Endodermal cell (in vitro differentiated cells): ENCODE data around the gene CGREF1. TPM values are rescaled to one million over a fixed set of nuclear protein-coding genes. Genes with fewer than 3 reads are reported as not detected.

ENCODE experiments used
- DNase-seq: peaks from one replicate; pipeline ENCODE4 v3.0.0-alpha.2; 2017
- H3K27ac ChIP-seq: 2 replicates; pipeline ENCODE4 v1.5.1; 2013; ENCODE audit warnings: mild to moderate bottlenecking, low read depth, low read length, moderate library complexity
- H3K27me3 ChIP-seq: 2 replicates; pipeline ENCODE4 v1.6.1; 2013; ENCODE audit warnings: mild to moderate bottlenecking, low read length, moderate library complexity; ENCODE audit not compliant: insufficient read depth, control insufficient read depth, poor library complexity, severe bottlenecking
- H3K36me3 ChIP-seq: 2 replicates; pipeline ENCODE4 v1.7.0; 2013; ENCODE audit warnings: mild to moderate bottlenecking, low read length, moderate library complexity; ENCODE audit not compliant: control insufficient read depth, insufficient read depth
- H3K4me1 ChIP-seq: one replicate; pipeline ENCODE4 v1.7.0; 2013; ENCODE audit warnings: low read length; ENCODE audit not compliant: control insufficient read depth, insufficient read depth
- H3K4me3 ChIP-seq: 2 replicates; pipeline ENCODE4 v1.5.1; 2013; ENCODE audit warnings: mild to moderate bottlenecking, low read length, moderate library complexity
- H3K9ac ChIP-seq: 2 replicates; pipeline ENCODE4 v1.6.1; 2013; ENCODE audit warnings: mild to moderate bottlenecking, low read length, moderate library complexity; ENCODE audit not compliant: poor library complexity, severe bottlenecking; ENCODE audit errors: extremely low read depth
- H3K9me3 ChIP-seq: 2 replicates; pipeline ENCODE4 v1.6.1; 2013; ENCODE audit warnings: mild to moderate bottlenecking, low read length, moderate library complexity; ENCODE audit not compliant: control insufficient read depth
- H3K27ac Mint-ChIP-seq: 2 replicates; pipeline ENCODE4 v1.8.0; 2020; ENCODE audit warnings: mixed read lengths
- H3K27me3 Mint-ChIP-seq: 2 replicates; pipeline ENCODE4 v1.8.0; 2021; ENCODE audit warnings: mild to moderate bottlenecking, mixed read lengths; ENCODE audit not compliant: insufficient read depth
- H3K36me3 Mint-ChIP-seq: 2 replicates; pipeline ENCODE4 v1.8.0; 2020; ENCODE audit warnings: low read depth, mixed read lengths
- H3K4me1 Mint-ChIP-seq: 2 replicates; pipeline ENCODE4 v1.8.0; 2020; ENCODE audit warnings: mixed read lengths
- H3K4me3 Mint-ChIP-seq: 2 replicates; pipeline ENCODE4 v1.8.0; 2020; ENCODE audit warnings: mild to moderate bottlenecking, moderate library complexity, mixed read lengths
- H3K9me3 Mint-ChIP-seq: 2 replicates; pipeline ENCODE4 v1.8.0; 2020; ENCODE audit warnings: mild to moderate bottlenecking, mixed read lengths
- WGBS, 2 experiments: methylation state at CpG; one replicate each; pipeline versions ENCODE4 v1.1.5 to v1.1.7; 2013; ENCODE audit warnings: missing lambda C conversion rate in 2 of 2, mixed read lengths in 1 of 2; ENCODE audit not compliant: insufficient coverage in 1 of 2, insufficient read length in 1 of 2; 5-methylcytosine and 5-hydroxymethylcytosine counted together
- total RNA-seq, 2 donors: library from RNA; stranded (reverse); fragmentation: NEBNext Ultra II Directional in 1 of 2; extraction: Animal tissue kit (Norgen Biotek cat#: 25700) in 1 of 2; gene quantifications; 2 replicates in 1 of 2; 3 replicates in 1 of 2; pipeline ENCODE4 v1.2.1, GENCODE V29; 2021
- TF ChIP-seq, protein P1 (sequence below): fragments of 200-600 bp; sonication (generic); conservative IDR thresholded peaks from 2 replicates; pipeline ENCODE4 v1.5.0; 2021; ENCODE audit warnings: antibody characterized with exemption, mild to moderate bottlenecking

The CGREF1 gene
- total RNA-seq, 2 donors from 2014 or later: 0.20 to 0.33 TPM

DNA sequence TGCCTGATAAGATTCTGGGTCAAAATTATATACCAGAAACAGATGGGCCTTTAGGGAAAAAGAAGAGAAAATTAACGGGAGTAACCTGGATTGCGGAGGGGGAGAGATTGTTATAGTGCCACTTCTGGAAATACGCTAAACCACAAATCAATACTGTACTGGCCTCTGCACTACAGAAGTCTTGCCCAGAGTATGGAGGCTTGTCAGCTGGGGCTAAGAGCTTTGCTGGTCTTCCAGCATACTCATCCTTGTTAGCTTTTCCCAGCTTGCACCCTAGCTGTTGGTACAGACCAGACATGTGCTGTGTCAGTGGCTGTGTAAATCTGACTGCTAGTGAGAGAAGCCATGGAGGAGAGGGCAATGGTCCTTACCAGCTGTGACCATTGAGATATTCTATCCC lies 58.6 kb downstream of the CGREF1 start:
- TF ChIP-seq, protein P1, sequence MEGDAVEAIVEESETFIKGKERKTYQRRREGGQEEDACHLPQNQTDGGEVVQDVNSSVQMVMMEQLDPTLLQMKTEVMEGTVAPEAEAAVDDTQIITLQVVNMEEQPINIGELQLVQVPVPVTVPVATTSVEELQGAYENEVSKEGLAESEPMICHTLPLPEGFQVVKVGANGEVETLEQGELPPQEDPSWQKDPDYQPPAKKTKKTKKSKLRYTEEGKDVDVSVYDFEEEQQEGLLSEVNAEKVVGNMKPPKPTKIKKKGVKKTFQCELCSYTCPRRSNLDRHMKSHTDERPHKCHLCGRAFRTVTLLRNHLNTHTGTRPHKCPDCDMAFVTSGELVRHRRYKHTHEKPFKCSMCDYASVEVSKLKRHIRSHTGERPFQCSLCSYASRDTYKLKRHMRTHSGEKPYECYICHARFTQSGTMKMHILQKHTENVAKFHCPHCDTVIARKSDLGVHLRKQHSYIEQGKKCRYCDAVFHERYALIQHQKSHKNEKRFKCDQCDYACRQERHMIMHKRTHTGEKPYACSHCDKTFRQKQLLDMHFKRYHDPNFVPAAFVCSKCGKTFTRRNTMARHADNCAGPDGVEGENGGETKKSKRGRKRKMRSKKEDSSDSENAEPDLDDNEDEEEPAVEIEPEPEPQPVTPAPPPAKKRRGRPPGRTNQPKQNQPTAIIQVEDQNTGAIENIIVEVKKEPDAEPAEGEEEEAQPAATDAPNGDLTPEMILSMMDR: no peak
- H3K9me3 ChIP-seq: no peaks in the 10 kb centered on the region
- H3K27me3 ChIP-seq: no peaks in the 10 kb centered on the region
- no peak overlapping the region for H3K27ac ChIP-seq
- H3K4me3 ChIP-seq: no peak overlapping the region
- no peaks in the 10 kb centered on the region for H3K9me3 Mint-ChIP-seq
- WGBS, 2 experiments: 96 to 97% methylated on average over 3 of the region's 3 CpGs
- H3K9ac ChIP-seq: no peak overlapping the region
- no peak for DNase-seq
- no peak overlapping the region for H3K27ac Mint-ChIP-seq
- peaks cover 51% of the 10 kb centered on the region for H3K36me3 ChIP-seq
- no peaks in the 10 kb centered on the region for H3K27me3 Mint-ChIP-seq
- no peak overlapping the region for H3K4me3 Mint-ChIP-seq
- H3K4me1 Mint-ChIP-seq: no peaks in the 10 kb centered on the region
- H3K4me1 ChIP-seq: peaks cover 4% of the 10 kb centered on the region
- peaks cover 60% of the 10 kb centered on the region for H3K36me3 Mint-ChIP-seq

DNA sequence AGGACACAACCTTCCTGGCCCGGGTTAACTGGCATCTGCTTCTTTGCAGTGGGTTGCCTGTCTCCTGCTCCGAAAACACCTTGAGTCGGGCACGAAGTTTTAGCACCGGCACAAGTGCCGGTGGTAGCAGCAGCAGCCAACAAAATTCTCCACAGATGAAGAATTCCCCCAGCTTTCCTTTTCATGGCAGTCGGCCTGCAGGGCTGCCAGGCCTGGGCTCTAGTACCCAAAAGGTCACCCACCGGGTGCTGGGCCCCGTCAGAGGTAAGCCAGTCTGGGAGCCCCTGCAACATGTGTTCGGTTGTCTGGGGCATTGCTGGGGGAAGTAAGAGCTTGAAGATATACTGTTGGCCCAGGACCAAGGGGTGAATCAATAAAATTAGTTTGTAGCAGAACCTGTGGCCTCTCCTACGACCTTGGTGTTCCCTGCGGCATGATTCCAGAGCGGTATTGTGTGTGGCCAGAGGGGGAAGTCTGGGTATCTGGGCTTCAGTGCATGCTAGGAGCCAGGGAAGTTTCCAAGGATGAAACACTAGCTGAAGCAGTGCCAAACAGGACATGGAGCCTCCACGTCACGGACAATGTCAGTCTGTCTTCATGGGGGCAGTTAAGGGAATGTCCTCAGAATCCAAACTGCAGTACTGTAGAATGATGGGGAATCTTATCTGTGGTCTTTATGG lies 59.6 kb downstream of the CGREF1 start:
- Histone ChIP-seq H3K9me3 (no peaks in the 10 kb centered on the region), H3K27ac (no peak overlapping the region), H3K36me3 (peaks cover 55% of the 10 kb centered on the region), H3K4me3 (no peak overlapping the region), H3K9ac (no peak overlapping the region), H3K4me1 (peaks cover 4% of the 10 kb centered on the region), H3K27me3 (no peaks in the 10 kb centered on the region)
- no peak overlapping the region for H3K4me3 Mint-ChIP-seq
- H3K27ac Mint-ChIP-seq: no peak overlapping the region
- H3K36me3 Mint-ChIP-seq: peaks cover 61% of the 10 kb centered on the region
- H3K4me1 Mint-ChIP-seq: no peaks in the 10 kb centered on the region
- no peaks in the 10 kb centered on the region for H3K9me3 Mint-ChIP-seq
- 93 to 99% methylated on average over 11 to 15 of the region's 15 CpGs for WGBS, 2 experiments
- H3K27me3 Mint-ChIP-seq: no peaks in the 10 kb centered on the region
- DNase-seq: no peak
- TF ChIP-seq, protein P1: no peak

GRCh38 chr2:27058210-27058609 lies 60.7 kb downstream of the CGREF1 start:
- TF ChIP-seq, protein P1: no peak
- Mint-ChIP-seq H3K27ac (no peak overlapping the region), H3K36me3 (peaks cover 61% of the 10 kb centered on the region), H3K4me1 (peaks cover 9% of the 10 kb centered on the region), H3K27me3 (no peaks in the 10 kb centered on the region), H3K4me3 (no peak overlapping the region), H3K9me3 (no peaks in the 10 kb centered on the region)
- no peak overlapping the region for H3K27ac ChIP-seq
- no peak overlapping the region for H3K4me3 ChIP-seq
- H3K36me3 ChIP-seq: peaks cover 58% of the 10 kb centered on the region
- H3K27me3 ChIP-seq: no peaks in the 10 kb centered on the region
- no peak for DNase-seq
- WGBS, 2 experiments: 95% methylated on average over 10 of the region's 10 CpGs
- H3K4me1 ChIP-seq: peaks cover 6% of the 10 kb centered on the region
- no peaks in the 10 kb centered on the region for H3K9me3 ChIP-seq
- no peak overlapping the region for H3K9ac ChIP-seq
